Aorta (tissue), 4 donors: ENCODE results near the gene GPD1L. TPM values are rescaled to one million over a fixed set of nuclear protein-coding genes. Genes with fewer than 3 reads are reported as not detected.

Experiments
- polyA plus RNA-seq, 2 donors: library from polyadenylated mRNA; stranded (reverse); fragments of 200-250 nt; gene quantifications; one replicate each; pipeline ENCODE4 v1.2.3, GENCODE V29; 2013
- total RNA-seq, 2 donors: library from RNA; stranded (reverse); fragmentation: NEBNext Ultra II Directional; extraction: Animal tissue kit (Norgen Biotek cat#: 25700); gene quantifications; one replicate each; pipeline ENCODE4 v1.2.1, GENCODE V29; 2021
- donor health status: healthy with polysubstance abuse.
- donor health status: Bipolar disorder and iron deficiency.
- donor health status: DM: no; HTN: no; CAD: no.
- donor health status: DM: yes; HTN: yes; CAD: no.

Gene GPD1L
- total and polyA plus RNA-seq, 4 donors = 21.7 to 48.4 (median 29.5) TPM

Other genes with a start within 250 kb of the GPD1L start
- gene OSBPL10, start 125.4 kb upstream of the GPD1L start, total RNA-seq = 10 to 100 TPM; 27.9 to 47.9 TPM
- 1 to 10 TPM; 3.1 to 6.9 TPM for gene OSBPL10, start 125.4 kb upstream of the GPD1L start, polyA plus RNA-seq
- 1 to 10 TPM in 1 of 2 donors, under 1 TPM in 1; 0.65 to 1.8 TPM for gene ZNF860, start 124.9 kb upstream of the GPD1L start, total RNA-seq
- gene ZNF860, start 124.9 kb upstream of the GPD1L start, polyA plus RNA-seq = under 1 TPM; 0.25 to 0.31 TPM
- gene CMTM8, start 132.1 kb downstream of the GPD1L start, total RNA-seq = 1 to 10 TPM; 2.9 to 6.8 TPM
- 1 to 10 TPM in 1 of 2 donors, under 1 TPM in 1; 0.63 to 1.8 TPM for gene CMTM8, start 132.1 kb downstream of the GPD1L start, polyA plus RNA-seq